GM12892 (cell line): ENCODE data around the gene ASTN2.

ENCODE experiments used
- POLR2A ChIP-seq: IDR thresholded peaks from 2 replicates; pipeline ENCODE4 v1.6.1; 2011; ENCODE audit warnings: low read depth, low read length, control low read depth
- POLR2AphosphoS5 ChIP-seq: IDR thresholded peaks from 2 replicates; pipeline ENCODE4 v1.6.1; 2011; ENCODE audit warnings: low read depth, low read length, control low read depth
- TAF1 ChIP-seq: IDR thresholded peaks from 2 replicates; pipeline ENCODE4 v1.6.1; 2011; ENCODE audit warnings: low read depth, mild to moderate bottlenecking, control low read depth, low read length, borderline replicate concordance

GRCh38 chr9:116393198-116393597, 1021.7 kb downstream of the ASTN2 start:
- TF ChIP-seq POLR2AphosphoS5 (no peak), POLR2A (no peak), TAF1 (no peak)
